T-helper 1 cell treated with Interleukin-12 subunit alpha and Interleukin-12 subunit beta and Interleukin-4 antibody, amounts not matched to agents 30 ng/mL and 1 ng/mL, for 36 hours (primary cell): Measurements from ENCODE around the gene NUP62. TPM values are rescaled to one million over a fixed set of nuclear protein-coding genes. Genes with fewer than 3 reads are reported as not detected.

Source experiments
- total RNA-seq: library from RNA; stranded (reverse); gene quantifications from 2 replicates; pipeline ENCODE4 v1.2.3, GENCODE V29; 2022

NUP62 gene
- total RNA-seq, 1 donor from 2014 or later = 155 TPM

Other genes with a start within 250 kb of the NUP62 start
- 3.9 and 4.4 TPM in 2 replicates for gene ADM5, start 239.9 kb downstream of the NUP62 start, total RNA-seq
- 4.3 and 5.1 TPM in 2 replicates for gene CPT1C, start 238.4 kb downstream of the NUP62 start, total RNA-seq
- gene TSKS, start 166.2 kb downstream of the NUP62 start, total RNA-seq = 3.5 and 4.0 TPM in 2 replicates
- gene AP2A1, start 162.5 kb downstream of the NUP62 start, total RNA-seq = 72.1 and 74.0 TPM in 2 replicates
- gene FUZ, start 116.2 kb downstream of the NUP62 start, total RNA-seq = 10.0 and 11.7 TPM in 2 replicates
- 57.8 and 59.5 TPM in 2 replicates for gene MED25, start 111.2 kb downstream of the NUP62 start, total RNA-seq
- 77.9 and 85.2 TPM in 2 replicates for gene PTOV1, start 78.3 kb downstream of the NUP62 start, total RNA-seq
- gene PNKP, start 61.9 kb downstream of the NUP62 start, total RNA-seq = 178 and 185 TPM in 2 replicates
- gene AKT1S1, start 52.1 kb downstream of the NUP62 start, total RNA-seq = 20.1 and 20.4 TPM in 2 replicates
- 41.2 and 46.3 TPM in 2 replicates for gene TBC1D17, start 51.8 kb downstream of the NUP62 start, total RNA-seq
- gene IL4I1, start 32.6 kb downstream of the NUP62 start, total RNA-seq = 10.3 and 10.4 TPM in 2 replicates
- 20.5 and 22.8 TPM in 2 replicates for gene ATF5, start 299 bp downstream of the NUP62 start, total RNA-seq
- not detected in 2 replicates for gene SIGLEC11, start 31.7 kb upstream of the NUP62 start, total RNA-seq
- gene VRK3, start 95.9 kb upstream of the NUP62 start, total RNA-seq = 73.2 and 80.2 TPM in 2 replicates
- gene ZNF473, start 96.5 kb upstream of the NUP62 start, total RNA-seq = 9.6 and 10.4 TPM in 2 replicates
- gene IZUMO2, start 233.8 kb upstream of the NUP62 start, total RNA-seq = not detected in 2 replicates